Measurements from ENCODE around the gene MARCOL. TPM values are rescaled to one million over a fixed set of nuclear protein-coding genes. Genes with fewer than 3 reads are reported as not detected.

The MARCOL gene
- total RNA-seq (not detected), polyA plus RNA-seq (not detected)
- long read RNA-seq, donor 1 = 0 reads
- long read RNA-seq, donor 2 = 0 reads

GRCh38 chr5:148238418-148238794 lies at the start of gene MARCOL:
MARCOL (plus strand) TSS chr5:148238525; CDS start chr5:148238598, 73 bp downstream.
- 60 to 65% (median 64%) methylated on average over 2 of the region's 2 CpGs for WGBS, 3 donors
- intact Hi-C loops (cut with DNase I) = no loop called here

DNA sequence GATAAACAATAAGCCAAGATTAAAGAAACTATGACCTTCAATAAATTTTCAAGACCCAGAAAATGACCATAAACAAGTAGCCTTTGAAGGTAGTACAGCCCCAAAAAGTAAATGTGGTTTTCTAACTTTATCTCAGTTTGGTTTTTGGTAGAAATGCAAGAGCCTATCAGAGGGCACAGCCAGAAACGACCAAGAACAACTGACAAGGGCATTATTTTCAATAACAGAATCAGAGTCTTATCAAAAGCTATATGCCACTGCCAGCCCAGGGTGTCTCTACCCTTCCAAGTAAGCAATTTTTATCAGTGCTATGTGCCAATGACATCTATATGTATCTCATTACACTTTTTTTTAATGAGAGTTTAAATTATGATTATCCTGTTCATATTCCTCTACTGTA lies 47.3 kb upstream of the MARCOL start:
- Histone ChIP-seq H3K36me3 (ENCODE audit: insufficient read depth in 1 of 2, low read depth in 1 of 2) (no peaks in the 10 kb centered on the region), H3K9me3 (no peaks in the 10 kb centered on the region), H3K4me3 (no peak overlapping the region), H3K27ac (no peak overlapping the region), H3K27me3 (ENCODE audit: insufficient read depth in 3 of 3, low read length in 2 of 3) (no peaks in the 10 kb centered on the region), H3K4me1 (no peaks in the 10 kb centered on the region)
- WGBS, 3 donors = 41 to 53% (median 44%) methylated on average over 1 of the region's 1 CpG
- no peak for ATAC-seq
- DNase-seq = no peak
- intact Hi-C loops (cut with DNase I) = no loop called here
- TF ChIP-seq CTCF (IDR thresholded peaks at IDR 0.05) = no peak

More at GRCh38 chr5:148238418-148238794, at the start of gene MARCOL:
- no peak within 1 kb of the TSS for H3K27ac ChIP-seq
- H3K27me3 ChIP-seq (ENCODE audit: insufficient read depth in 3 of 3, low read length in 2 of 3) = no peaks in the 10 kb centered on the region
- H3K4me1 ChIP-seq = no peaks in the 10 kb centered on the region
- H3K36me3 ChIP-seq (ENCODE audit: insufficient read depth in 1 of 2, low read depth in 1 of 2) = no peaks in the 10 kb centered on the region
- ATAC-seq = no peak
- no peak for DNase-seq
- H3K4me3 ChIP-seq = no peak within 1 kb of the TSS
- no peaks in the 10 kb centered on the region for H3K9me3 ChIP-seq
- no peak for TF ChIP-seq CTCF (IDR thresholded peaks at IDR 0.05)

GRCh38 chr5:148193202-148193601 lies 45.1 kb upstream of the MARCOL start:
- intact Hi-C loops (cut with DNase I) = no loop called here
- Histone ChIP-seq H3K9me3 (no peaks in the 10 kb centered on the region), H3K4me3 (no peak overlapping the region), H3K27me3 (ENCODE audit: insufficient read depth in 3 of 3, low read length in 2 of 3) (no peaks in the 10 kb centered on the region), H3K27ac (no peak overlapping the region), H3K4me1 (no peaks in the 10 kb centered on the region), H3K36me3 (ENCODE audit: insufficient read depth in 1 of 2, low read depth in 1 of 2) (no peaks in the 10 kb centered on the region)
- no peak for DNase-seq
- 31 to 47% (median 32%) methylated on average over 1 of the region's 1 CpG for WGBS, 3 donors
- ATAC-seq = no peak
- no peak for TF ChIP-seq CTCF (IDR thresholded peaks at IDR 0.05)

GRCh38 chr5:148201151-148201550 lies 37.2 kb upstream of the MARCOL start:
- no peak for ATAC-seq
- Histone ChIP-seq H3K4me1 (no peaks in the 10 kb centered on the region), H3K4me3 (no peak overlapping the region), H3K36me3 (ENCODE audit: insufficient read depth in 1 of 2, low read depth in 1 of 2) (no peaks in the 10 kb centered on the region), H3K27ac (no peak overlapping the region), H3K9me3 (no peaks in the 10 kb centered on the region), H3K27me3 (ENCODE audit: insufficient read depth in 3 of 3, low read length in 2 of 3) (no peaks in the 10 kb centered on the region)
- 70 to 82% (median 79%) methylated on average over 2 of the region's 2 CpGs for WGBS, 3 donors
- TF ChIP-seq CTCF (IDR thresholded peaks at IDR 0.05) = no peak
- no peak for DNase-seq
- intact Hi-C loops (cut with DNase I) = no loop called here

DNA sequence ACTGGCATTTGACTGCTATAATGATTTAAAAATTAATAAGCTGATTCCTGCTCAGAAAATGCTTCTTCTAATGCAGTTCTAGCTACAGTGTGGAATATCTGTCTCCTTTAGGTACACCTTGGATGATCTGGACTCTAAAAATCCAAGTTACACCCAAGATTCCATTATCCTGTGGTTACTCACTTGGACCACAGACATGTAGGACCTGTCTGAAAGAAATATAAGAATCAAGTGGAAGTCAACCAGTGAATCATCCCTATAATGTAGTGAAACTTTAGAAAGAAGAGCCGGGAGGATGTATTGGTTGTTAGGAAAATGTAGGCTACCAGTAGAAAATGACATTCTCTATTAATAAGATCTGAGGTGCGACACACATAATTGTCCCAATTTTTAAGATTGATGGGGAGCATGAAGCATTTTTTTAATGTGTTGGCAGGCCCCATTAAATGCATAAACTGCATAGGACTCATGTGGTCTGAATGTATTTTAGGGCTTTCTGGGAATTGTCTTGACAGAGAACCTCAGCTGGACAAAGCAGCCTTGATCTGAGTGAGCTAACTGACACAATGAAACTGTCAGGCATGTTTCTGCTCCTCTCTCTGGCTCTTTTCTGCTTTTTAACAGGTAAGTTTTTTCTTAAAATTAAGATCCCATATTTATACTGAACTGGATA lies 35.7 kb upstream of the MARCOL start, which contains the start of gene SPINK6:
Gene SPINK6, plus strand, starts transcription at position 512 of the 673 bp plus-strand sequence. Its CDS starts 55 bp downstream, at position 567.
- intact Hi-C loops (cut with DNase I) = no loop called here
- H3K27ac ChIP-seq = no peak within 1 kb of the TSS
- H3K4me1 ChIP-seq = no peaks in the 10 kb centered on the region
- ATAC-seq (no peak), DNase-seq (no peak)
- WGBS, 3 donors = 89 to 93% (median 90%) methylated on average over 2 of the region's 2 CpGs
- no peaks in the 10 kb centered on the region for H3K27me3 ChIP-seq (ENCODE audit: insufficient read depth in 3 of 3, low read length in 2 of 3)
- H3K36me3 ChIP-seq (ENCODE audit: insufficient read depth in 1 of 2, low read depth in 1 of 2) = no peaks in the 10 kb centered on the region
- TF ChIP-seq CTCF (IDR thresholded peaks at IDR 0.05) = no peak
- H3K9me3 ChIP-seq = no peaks in the 10 kb centered on the region
- H3K4me3 ChIP-seq = no peak within 1 kb of the TSS
